GM12874 (cell line): Measurements from ENCODE around the gene CCDC43.

Experiments
- CTCF ChIP-seq: IDR thresholded peaks from 2 replicates; pipeline ENCODE4 v1.5.1; 2011; ENCODE audit warnings: low read depth, mild to moderate bottlenecking, control low read depth, low read length, moderate library complexity; ENCODE audit not compliant: insufficient read depth

Gene CCDC43

GRCh38 chr17:44646280-44646679, 43.3 kb downstream of the CCDC43 start:
- no peak for TF ChIP-seq CTCF

GRCh38 chr17:44645341-44645740, 44.2 kb downstream of the CCDC43 start:
- TF ChIP-seq CTCF, result no peak

GRCh38 chr17:44642834-44643233, 46.7 kb downstream of the CCDC43 start:
- TF ChIP-seq CTCF, result no peak

GRCh38 chr17:44637066-44637465, 52.5 kb downstream of the CCDC43 start:
- TF ChIP-seq CTCF, result no peak

- TF ChIP-seq CTCF, result no peak
Measured at GRCh38 chr17:44636562-44636961, 53.0 kb downstream of the CCDC43 start.

- TF ChIP-seq CTCF, result no peak
Measured at GRCh38 chr17:44633998-44634397, 55.6 kb downstream of the CCDC43 start.

- no peak for TF ChIP-seq CTCF
Measured at GRCh38 chr17:44630703-44631102, 58.9 kb downstream of the CCDC43 start.

GRCh38 chr17:44629314-44629713, 60.3 kb downstream of the CCDC43 start:
- no peak for TF ChIP-seq CTCF
